GM21515 (cell line): ENCODE measurements around the gene KANK4.

Experiments
- ATAC-seq: cut with Tn5 transposase; IDR thresholded peaks from one replicate; pipeline ENCODE4 v1.9.1; 2021; ENCODE audit not compliant: unreplicated experiment

Gene KANK4

GRCh38 chr1:62212411-62212810 is 106.8 kb downstream of the KANK4 start:
- ATAC-seq = no peak

DNA sequence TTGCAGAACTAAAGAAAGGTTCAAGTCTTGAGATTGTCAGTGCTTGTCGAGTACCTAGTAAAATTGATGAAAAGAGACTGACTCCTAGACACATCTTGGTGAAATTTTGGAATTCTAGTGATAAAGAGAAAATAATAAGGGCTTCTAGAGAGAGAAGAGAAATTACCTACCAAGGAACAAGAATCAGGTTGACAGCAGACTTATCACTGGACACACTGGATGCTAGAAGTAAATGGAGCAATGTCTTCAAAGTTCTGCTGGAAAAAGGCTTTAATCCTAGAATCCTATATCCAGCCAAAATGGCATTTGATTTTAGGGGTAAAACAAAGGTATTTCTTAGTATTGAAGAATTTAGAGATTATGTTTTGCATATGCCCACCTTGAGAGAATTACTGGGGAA is 108.3 kb downstream of the KANK4 start:
- ATAC-seq = no peak

DNA sequence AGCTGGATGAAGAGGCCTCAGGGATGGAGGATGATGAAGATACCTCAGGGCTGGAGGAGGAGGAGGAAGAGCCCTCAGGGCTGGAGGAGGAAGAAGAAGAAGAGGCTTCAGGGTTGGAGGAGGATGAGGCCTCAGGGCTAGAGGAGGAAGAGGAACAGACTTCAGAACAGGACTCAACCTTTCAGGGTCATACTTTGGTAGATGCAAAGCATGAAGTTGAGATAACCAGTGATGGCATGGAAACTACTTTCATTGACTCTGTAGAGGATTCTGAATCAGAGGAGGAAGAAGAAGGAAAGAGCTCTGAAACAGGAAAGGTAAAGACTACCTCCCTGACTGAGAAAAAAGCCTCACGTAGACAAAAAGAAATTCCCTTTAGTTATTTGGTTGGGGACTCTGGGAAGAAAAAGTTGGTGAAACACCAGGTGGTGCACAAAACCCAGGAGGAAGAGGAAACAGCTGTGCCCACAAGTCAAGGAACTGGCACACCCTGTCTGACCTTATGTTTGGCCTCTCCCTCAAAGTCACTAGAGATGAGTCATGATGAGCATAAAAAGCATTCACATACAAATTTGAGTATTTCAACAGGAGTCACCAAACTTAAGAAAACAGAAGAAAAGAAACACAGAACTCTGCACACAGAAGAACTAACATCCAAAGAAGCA is 109.2 kb downstream of the KANK4 start:
- no peak for ATAC-seq

DNA sequence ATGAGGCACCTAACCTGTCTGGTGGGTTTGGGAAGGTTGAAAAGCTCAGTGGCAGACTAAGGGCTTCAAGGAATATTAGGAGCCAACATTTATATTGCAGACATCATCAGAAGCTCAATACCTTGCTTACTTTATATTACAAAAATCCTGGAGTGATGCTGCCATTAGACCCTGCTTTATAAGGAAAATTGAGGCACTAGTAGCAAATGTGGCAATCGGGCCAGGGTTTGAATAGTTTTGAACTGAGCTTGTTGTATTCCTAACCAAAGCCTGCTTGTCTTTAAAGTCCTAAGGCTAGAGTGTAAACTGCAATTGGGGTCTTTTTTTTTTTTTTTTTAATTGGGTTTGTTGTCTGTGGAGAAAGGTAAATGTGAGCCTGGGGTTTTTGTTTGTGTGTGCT is 110.3 kb downstream of the KANK4 start:
- ATAC-seq = no peak

- no peak for ATAC-seq
Observed at GRCh38 chr1:62208087-62208486, 111.1 kb downstream of the KANK4 start.

DNA sequence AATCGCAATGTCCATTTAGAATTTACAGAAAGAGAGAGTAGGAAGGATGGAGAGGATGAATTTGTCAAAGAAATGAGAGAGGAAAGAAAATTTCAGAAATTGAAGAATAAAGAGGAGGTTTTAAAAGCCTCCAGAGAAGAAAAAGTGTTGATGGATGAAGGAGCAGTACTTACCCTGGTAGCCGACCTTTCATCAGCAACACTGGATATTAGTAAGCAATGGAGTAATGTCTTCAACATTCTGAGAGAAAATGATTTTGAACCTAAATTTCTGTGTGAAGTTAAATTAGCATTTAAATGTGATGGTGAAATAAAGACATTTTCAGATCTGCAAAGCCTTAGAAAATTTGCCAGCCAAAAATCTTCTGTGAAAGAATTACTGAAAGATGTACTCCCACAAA is 112.0 kb downstream of the KANK4 start:
- ATAC-seq = no peak

DNA sequence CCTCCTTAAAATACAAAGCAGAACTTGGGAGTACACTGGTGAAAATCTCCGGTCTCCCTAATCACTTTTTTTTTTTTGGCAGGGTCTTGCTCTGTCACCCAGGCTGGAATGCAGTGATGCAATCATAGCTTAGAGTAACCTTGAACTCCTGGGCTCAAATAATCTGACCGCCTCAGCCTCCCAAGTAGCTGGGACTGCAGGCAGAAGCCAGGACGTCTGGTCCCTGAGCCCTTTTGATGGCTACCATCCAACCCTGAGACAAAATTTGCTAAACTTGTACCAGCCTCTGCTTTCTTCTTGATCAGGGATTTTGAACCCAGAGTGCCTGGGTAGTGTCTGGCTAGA is 120.5 kb downstream of the KANK4 start:
- ATAC-seq = no peak

- ATAC-seq = no peak
Observed at GRCh38 chr1:62198069-62198780, 121.0 kb downstream of the KANK4 start.

- ATAC-seq = no peak
Observed at GRCh38 chr1:62196086-62196690, 123.0 kb downstream of the KANK4 start.

DNA sequence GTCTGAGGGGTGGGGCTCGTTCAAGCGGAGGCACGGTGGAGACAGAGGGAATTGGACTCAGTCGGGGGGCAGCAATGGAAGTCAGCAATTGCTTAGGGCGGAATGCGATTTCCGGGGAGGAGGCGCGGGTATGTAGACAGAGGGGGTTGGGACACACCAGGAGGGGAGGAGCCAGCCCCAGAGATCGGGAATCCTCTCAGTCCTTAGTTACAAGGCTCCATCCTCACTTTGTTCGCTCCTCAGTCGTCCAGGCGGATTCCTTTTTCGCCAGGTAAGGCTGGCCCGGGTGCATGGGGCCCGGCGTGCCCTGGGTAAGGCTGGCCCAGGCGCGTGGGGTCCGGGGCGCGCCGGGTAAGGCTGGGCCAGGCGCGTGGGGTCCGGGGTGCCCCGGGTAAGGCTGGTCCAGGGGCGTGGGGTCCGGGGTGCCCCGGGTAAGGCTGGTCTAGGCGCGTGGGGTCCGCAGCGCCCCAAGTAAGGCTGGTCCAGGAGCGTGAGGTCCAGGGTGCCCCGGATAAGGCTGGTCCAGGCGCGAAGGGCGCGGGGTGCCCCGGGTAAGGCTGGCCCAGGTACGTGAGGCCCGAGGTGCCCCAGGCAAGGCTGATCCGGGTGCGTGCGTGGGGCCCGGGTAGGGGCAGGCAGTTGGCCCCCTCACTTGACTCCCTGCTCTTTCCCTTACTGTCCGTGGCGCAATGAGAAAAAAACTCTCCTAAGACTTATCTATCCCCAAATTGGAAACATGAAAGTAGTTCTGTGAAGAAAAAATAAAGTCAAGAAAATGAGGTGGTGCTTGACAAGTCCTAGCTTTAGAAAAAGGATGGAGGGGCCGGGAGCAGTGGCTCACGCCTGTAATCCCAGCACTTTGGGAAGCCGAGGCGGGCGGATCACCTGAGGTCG is 124.3 kb downstream of the KANK4 start, which contains the start of gene L1TD1:
TSS of gene L1TD1 (plus strand) at position 199 of the 894 bp plus-strand sequence. CDS start 11,780 bp downstream, outside the sequence.
- ATAC-seq = no peak

DNA sequence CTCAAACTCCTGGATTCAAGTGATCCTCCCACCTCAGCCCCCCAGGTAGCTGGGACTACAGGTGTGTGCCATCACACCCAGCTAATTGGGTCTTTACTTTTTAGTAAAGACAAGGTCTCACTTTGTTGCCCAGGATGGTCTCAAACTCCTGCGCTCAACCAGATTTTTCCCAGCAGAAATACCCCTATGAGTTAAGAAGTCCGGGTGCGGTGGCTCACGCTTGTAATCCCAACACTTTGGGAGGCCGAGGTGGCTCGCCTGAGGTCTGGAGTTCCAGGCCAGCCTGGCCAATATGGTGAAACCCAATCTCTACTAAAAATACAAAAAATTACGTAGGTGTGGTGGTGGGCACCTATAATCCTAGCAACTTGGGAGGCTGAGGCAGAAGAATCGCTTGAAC is 131.1 kb downstream of the KANK4 start:
- ATAC-seq = no peak

- ATAC-seq = no peak
Observed at GRCh38 chr1:62187548-62187947, 131.7 kb downstream of the KANK4 start.
